Neuronal stem cell (in vitro differentiated cells): ENCODE measurements around the gene TTC24.
"Not testable (repeated sequence)": the region's sequence is repeated elsewhere in the genome, so short reads cannot be mapped to it uniquely, and the experiment has no call there.

ENCODE experiments used
- DNase-seq: peaks from one replicate; pipeline ENCODE4 v3.0.0-alpha.2; 2013; ENCODE audit warnings: low spot score
- H2AFZ ChIP-seq: one replicate; pipeline ENCODE4 v1.6.1; 2013; ENCODE audit warnings: mild to moderate bottlenecking, low read length, inconsistent platforms
- H2AK5ac ChIP-seq: 2 replicates; pipeline ENCODE4 v1.6.1; 2013; ENCODE audit warnings: low read depth, mild to moderate bottlenecking, inconsistent platforms, low read length, moderate library complexity, mixed read lengths
- H2BK120ac ChIP-seq: 2 replicates; pipeline ENCODE4 v1.6.1; 2013; ENCODE audit warnings: low read depth, mild to moderate bottlenecking, inconsistent platforms, low read length, moderate library complexity, mixed read lengths
- H2BK12ac ChIP-seq: one replicate; pipeline ENCODE4 v1.6.1; 2013; ENCODE audit warnings: low read length, inconsistent platforms
- H2BK15ac ChIP-seq: 2 replicates; pipeline ENCODE4 v1.6.1; 2013; ENCODE audit warnings: mild to moderate bottlenecking, low read length, inconsistent platforms, mixed read lengths
- H2BK5ac ChIP-seq: one replicate; pipeline ENCODE4 v1.6.1; 2013; ENCODE audit warnings: inconsistent platforms, mild to moderate bottlenecking, low read length, moderate library complexity
- H3K14ac ChIP-seq: one replicate; pipeline ENCODE4 v1.6.1; 2013; ENCODE audit warnings: low read length, inconsistent platforms
- H3K18ac ChIP-seq: 2 replicates; pipeline ENCODE4 v1.6.1; 2013; ENCODE audit warnings: low read length, inconsistent platforms
- H3K23ac ChIP-seq: 2 replicates; pipeline ENCODE4 v1.6.1; 2013; ENCODE audit warnings: low read depth, mild to moderate bottlenecking, mixed read lengths, low read length, inconsistent platforms; ENCODE audit not compliant: poor library complexity
- H3K27ac ChIP-seq: replicated peaks from 3 replicates; pipeline ENCODE4 v1.5.1; 2013; ENCODE audit warnings: low read length, inconsistent platforms
- H3K27me3 ChIP-seq, 3 experiments: 2 replicates each; pipeline ENCODE4 v1.6.1; 2013; ENCODE audit warnings: low read length in 3 of 3, mild to moderate bottlenecking in 2 of 3, inconsistent platforms in 1 of 3, low read depth in 1 of 3, mixed read lengths in 1 of 3, moderate library complexity in 1 of 3; ENCODE audit not compliant: control insufficient read depth in 3 of 3, insufficient read depth in 3 of 3
- H3K36me3 ChIP-seq, 2 donors: replicated peaks in 1 of 2; 2 replicates each; pipeline ENCODE4 v1.6.1; 2013; ENCODE audit warnings: low read length in 2 of 2; ENCODE audit not compliant: control insufficient read depth in 2 of 2, insufficient read depth in 2 of 2
- H3K4ac ChIP-seq: 2 replicates; pipeline ENCODE4 v1.6.1; 2013; ENCODE audit warnings: inconsistent platforms, mild to moderate bottlenecking, low read length, moderate library complexity
- H3K4me1 ChIP-seq, 2 donors: 1 replicate in 1 of 2; 2 replicates in 1 of 2; pipeline ENCODE4 v1.6.1; 2013; ENCODE audit warnings: low read length in 2 of 2, low read depth in 1 of 2; ENCODE audit not compliant: control insufficient read depth in 2 of 2, insufficient read depth in 1 of 2
- H3K4me2 ChIP-seq: one replicate; pipeline ENCODE4 v1.6.1; 2013; ENCODE audit warnings: mild to moderate bottlenecking, low read length, inconsistent platforms; ENCODE audit not compliant: insufficient read depth, poor library complexity, severe bottlenecking
- H3K4me3 ChIP-seq, 2 donors: 2 replicates each; pipeline ENCODE4 v1.5.1; 2013; ENCODE audit warnings: low read length in 2 of 2, mild to moderate bottlenecking in 2 of 2, inconsistent platforms in 1 of 2, moderate library complexity in 1 of 2
- H3K79me1 ChIP-seq: one replicate; pipeline ENCODE4 v1.6.1; 2013; ENCODE audit warnings: low read depth, mild to moderate bottlenecking, inconsistent platforms, low read length, moderate library complexity
- H3K9ac ChIP-seq: one replicate; pipeline ENCODE4 v1.6.1; 2013; ENCODE audit warnings: mild to moderate bottlenecking, low read depth, low read length, inconsistent platforms; ENCODE audit not compliant: poor library complexity
- H3K9me3 ChIP-seq, 2 donors: replicated peaks in 1 of 2; 2 replicates each; pipeline versions ENCODE3 to v1.6.1; 2013; ENCODE audit warnings: low read length in 2 of 2, mild to moderate bottlenecking in 2 of 2, inconsistent platforms in 1 of 2, low read depth in 1 of 2, mixed read lengths in 1 of 2, moderate library complexity in 1 of 2; ENCODE audit not compliant: control insufficient read depth in 2 of 2, insufficient read depth in 1 of 2
- H4K8ac ChIP-seq: one replicate; pipeline ENCODE4 v1.6.1; 2013; ENCODE audit warnings: low read depth, mild to moderate bottlenecking, inconsistent platforms, low read length, moderate library complexity
- H4K91ac ChIP-seq: one replicate; pipeline ENCODE4 v1.6.1; 2013; ENCODE audit warnings: low read length, low read depth, mild to moderate bottlenecking, inconsistent platforms; ENCODE audit not compliant: poor library complexity
- WGBS, 2 donors: extraction: QIAGEN DNeasy Blood & Tissue Kit; methylation state at CpG; one replicate each; pipeline ENCODE4 v1.1.7; 2013; ENCODE audit warnings: missing lambda C conversion rate in 2 of 2, mixed read lengths in 1 of 2; ENCODE audit not compliant: insufficient read length in 2 of 2, insufficient replicate concordance in 1 of 2; ENCODE audit errors: extremely low coverage in 2 of 2; 5-methylcytosine and 5-hydroxymethylcytosine counted together

The TTC24 gene

DNA sequence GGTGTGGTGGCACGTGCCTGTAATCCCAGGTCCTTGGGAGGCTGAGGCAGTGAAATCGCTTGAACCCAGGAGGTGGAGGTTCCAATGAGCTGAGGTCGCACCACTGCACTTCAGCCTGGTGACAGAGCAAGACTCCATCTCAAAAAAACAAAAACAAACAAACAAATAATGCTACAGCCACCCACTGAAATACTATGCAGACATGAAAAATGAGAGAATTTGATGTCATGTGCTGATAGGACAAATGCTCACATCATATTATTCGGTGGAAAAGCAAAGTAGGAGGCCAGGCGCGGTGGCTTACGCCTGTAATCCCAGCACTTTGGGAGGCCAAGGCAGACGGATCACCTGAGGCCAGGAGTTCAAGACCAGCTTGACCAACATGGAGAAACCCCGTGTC lies 30.5 kb downstream of the TTC24 start:
- not testable (repeated sequence) for H2AFZ ChIP-seq, H3K79me1 ChIP-seq, H3K14ac ChIP-seq, H3K9ac ChIP-seq, H3K4me3 ChIP-seq, DNase-seq, H2BK12ac ChIP-seq, H4K91ac ChIP-seq, H3K27ac ChIP-seq, H3K36me3 ChIP-seq, H2BK5ac ChIP-seq, H3K23ac ChIP-seq, H2BK120ac ChIP-seq, H3K9me3 ChIP-seq, H2AK5ac ChIP-seq, H2BK15ac ChIP-seq, H3K4me1 ChIP-seq, H3K18ac ChIP-seq, H3K4ac ChIP-seq, H3K4me2 ChIP-seq, H4K8ac ChIP-seq
- H3K27me3 ChIP-seq, result peaks cover 0 to 16% (median 0%) of the 10 kb centered on the region in 3 experiments
- WGBS, 2 donors, result no CpG with 5 or more reads among the region's 9 CpGs

DNA sequence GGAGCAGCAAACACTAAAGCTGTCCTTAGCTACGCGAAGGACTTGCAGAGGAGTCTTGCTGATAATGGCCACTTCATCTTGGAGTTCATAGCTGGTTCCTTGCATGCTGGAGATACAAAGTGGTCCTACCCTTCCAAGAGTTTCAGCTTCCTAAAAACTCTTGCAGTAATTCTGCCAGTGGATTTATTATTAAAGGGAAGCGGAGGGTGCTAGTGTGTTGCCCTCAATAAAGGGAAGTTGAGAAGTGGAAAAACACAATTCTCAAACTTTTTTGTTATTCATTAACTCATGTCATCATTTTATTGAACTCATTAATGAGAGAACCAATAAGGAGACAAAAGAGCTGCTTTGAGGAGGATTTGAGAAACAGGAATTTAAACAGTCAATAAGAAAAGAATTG lies 33.1 kb downstream of the TTC24 start:
- no peak overlapping the region for H2BK5ac ChIP-seq
- H4K8ac ChIP-seq, result no peak overlapping the region
- H3K79me1 ChIP-seq, result no peaks in the 10 kb centered on the region
- no peak overlapping the region for H3K9ac ChIP-seq
- H3K9me3 ChIP-seq, result no peaks in the 10 kb centered on the region
- H2BK15ac ChIP-seq, result no peak overlapping the region
- DNase-seq, result no peak
- no peak overlapping the region for H3K18ac ChIP-seq
- no peak overlapping the region for H3K14ac ChIP-seq
- no peak overlapping the region for H3K4me3 ChIP-seq
- H2BK12ac ChIP-seq, result no peak overlapping the region
- H2AFZ ChIP-seq, result no peak overlapping the region
- no peaks in the 10 kb centered on the region for H3K36me3 ChIP-seq
- H2BK120ac ChIP-seq, result no peak overlapping the region
- no peak overlapping the region for H4K91ac ChIP-seq
- H3K4me2 ChIP-seq, result no peak overlapping the region
- H3K4ac ChIP-seq, result no peak overlapping the region
- H3K27me3 ChIP-seq, result peaks cover 0 to 32% (median 0%) of the 10 kb centered on the region in 3 experiments
- no peak overlapping the region for H3K23ac ChIP-seq
- H3K4me1 ChIP-seq, result no peaks in the 10 kb centered on the region
- WGBS, 2 donors, result no CpG with 5 or more reads among the region's 3 CpGs
- no peak overlapping the region for H2AK5ac ChIP-seq
- H3K27ac ChIP-seq, result no peak overlapping the region

DNA sequence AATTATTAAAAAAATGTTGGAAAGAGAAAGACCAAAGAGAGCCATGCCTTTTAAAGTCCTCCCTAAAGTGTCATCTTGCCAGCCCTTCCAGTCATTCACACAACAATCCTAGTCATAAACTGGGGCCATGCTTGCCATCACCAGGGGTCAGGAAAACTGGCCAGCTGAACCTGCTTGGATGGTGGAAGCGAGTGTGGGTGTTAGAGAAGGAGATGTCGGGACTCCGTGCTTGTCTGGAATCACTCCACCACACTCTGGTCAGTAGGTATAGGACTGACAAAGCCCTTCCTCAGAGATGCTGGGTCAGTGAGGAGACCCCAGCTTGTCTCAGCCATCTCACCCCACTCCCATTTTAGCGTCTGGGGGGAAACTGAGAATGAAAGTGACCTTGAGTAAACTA lies 36.4 kb downstream of the TTC24 start:
- Histone ChIP-seq H3K27ac (no peak overlapping the region), H3K9me3 (no peaks in the 10 kb centered on the region), H3K9ac (no peak overlapping the region), H3K4me3 (no peak overlapping the region), H2BK5ac (no peak overlapping the region), H2BK120ac (no peak overlapping the region), H3K4ac (no peak overlapping the region), H2BK15ac (no peak overlapping the region), H3K14ac (no peak overlapping the region), H3K36me3 (no peaks in the 10 kb centered on the region), H2AFZ (no peak overlapping the region), H4K8ac (no peak overlapping the region), H3K18ac (no peak overlapping the region), H2AK5ac (no peak overlapping the region), H2BK12ac (no peak overlapping the region), H3K23ac (no peak overlapping the region), H3K79me1 (no peaks in the 10 kb centered on the region), H4K91ac (no peak overlapping the region), H3K27me3 (peaks cover 0 to 48% (median 14%) of the 10 kb centered on the region in 3 experiments), H3K4me1 (no peaks in the 10 kb centered on the region), H3K4me2 (no peak overlapping the region)
- no CpG with 5 or more reads among the region's 4 CpGs for WGBS, 2 donors
- DNase-seq, result no peak

DNA sequence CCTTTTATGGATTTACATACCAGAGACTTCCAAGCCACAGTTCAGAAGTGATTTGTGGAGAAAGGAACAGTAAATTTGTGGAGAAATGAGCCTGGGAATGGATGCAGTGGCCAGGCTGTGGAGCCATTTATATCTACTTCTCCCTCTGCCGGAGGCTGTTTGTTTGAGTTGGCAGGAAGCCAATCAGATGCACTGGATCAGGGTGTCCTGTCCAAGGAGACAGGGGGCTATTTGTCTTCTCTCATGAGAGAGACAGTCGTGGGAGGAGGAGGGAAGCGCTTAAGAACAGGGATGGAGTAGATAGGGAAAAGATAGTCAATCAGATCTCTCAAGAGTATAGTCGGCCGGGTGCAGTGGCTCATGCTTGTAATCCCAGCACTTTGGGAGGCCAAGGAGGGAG lies 36.9 kb downstream of the TTC24 start:
- no peak overlapping the region for H2BK12ac ChIP-seq
- no peak overlapping the region for H3K4ac ChIP-seq
- peaks cover 0 to 53% (median 18%) of the 10 kb centered on the region in 3 experiments for H3K27me3 ChIP-seq
- no peak overlapping the region for H2BK120ac ChIP-seq
- WGBS, 2 donors, result no CpG with 5 or more reads among the region's 5 CpGs
- H3K27ac ChIP-seq, result no peak overlapping the region
- H2AK5ac ChIP-seq, result no peak overlapping the region
- no peak overlapping the region for H2BK5ac ChIP-seq
- no peaks in the 10 kb centered on the region for H3K79me1 ChIP-seq
- no peak overlapping the region for H3K14ac ChIP-seq
- H3K23ac ChIP-seq, result no peak overlapping the region
- H2BK15ac ChIP-seq, result no peak overlapping the region
- H3K18ac ChIP-seq, result no peak overlapping the region
- no peak for DNase-seq
- no peak overlapping the region for H3K4me2 ChIP-seq
- no peaks in the 10 kb centered on the region for H3K4me1 ChIP-seq
- H3K9me3 ChIP-seq, result no peaks in the 10 kb centered on the region
- H3K9ac ChIP-seq, result peak overlapping the region; percentile 10
- H4K8ac ChIP-seq, result no peak overlapping the region
- no peaks in the 10 kb centered on the region for H3K36me3 ChIP-seq
- no peak overlapping the region for H4K91ac ChIP-seq
- H2AFZ ChIP-seq, result no peak overlapping the region
- H3K4me3 ChIP-seq, result no peak overlapping the region
